ENCODE data around the gene RPS14.

GRCh38 chr5:150457562-150458240 is 8.2 kb upstream of the RPS14 start:
- TF ChIP-seq ETV6 (conservative IDR thresholded peaks at IDR 0.05 in 1 of 2, IDR thresholded peaks at IDR 0.05 in 1 of 2; ENCODE audit: borderline replicate concordance in 1 of 2, low read depth in 1 of 2) = no peak
- no peak for TF ChIP-seq RBBP5 (conservative IDR thresholded peaks at IDR 0.05)

Measured in GM12878 (cell line).